PC-3 (cell line): ENCODE results near the gene RND3. TPM values are rescaled to one million over a fixed set of nuclear protein-coding genes. Genes with fewer than 3 reads are reported as not detected.

Source experiments
- ATAC-seq: fragments of 200-7000 bp; cut with Tn5 transposase; 2 replicates; pipeline ENCODE4 v1.9.1; 2020; ENCODE audit warnings: mild to moderate bottlenecking, moderate library complexity
- BruUV-seq: library from RNA; stranded (reverse); fragments of 400-500 nt; replicated peaks from 2 replicates; lab custom pipeline; 2021; lab: Mats Ljungman, UMichigan
- CTCF ChIA-PET: fragments of 300-600 bp; sonication (Branson Sonifier 250); formaldehyde crosslinking; loops from one replicate; lab custom pipeline; 2022; ENCODE audit warnings: antibody characterized with exemption; lab: Charles Lee
- POLR2A ChIA-PET: fragments of 300-600 bp; sonication (Branson Sonifier 250); formaldehyde crosslinking; loops from one replicate; lab custom pipeline; 2022; ENCODE audit warnings: antibody characterized with exemption; ENCODE audit not compliant: unreplicated experiment; lab: Charles Lee
- DNase-seq: peaks from one replicate; pipeline ENCODE4 v3.0.0-alpha.2; 2015
- H2AFZ ChIP-seq: fragments of 300-600 bp; sonication (generic); 2 replicates; pipeline ENCODE4 v1.6.0; 2016; ENCODE audit warnings: antibody characterized with exemption, low read length
- H3F3A ChIP-seq: fragments of 300-600 bp; sonication (generic); one replicate; pipeline ENCODE4 v1.6.0; 2017; ENCODE audit warnings: antibody characterized with exemption, low read length, control low read depth, mild to moderate bottlenecking; ENCODE audit not compliant: unreplicated experiment
- H3K27ac ChIP-seq: fragments of 300-600 bp; sonication (generic); 2 replicates; pipeline ENCODE4 v1.5.1; 2016; ENCODE audit warnings: mild to moderate bottlenecking, low read length
- H3K27me3 ChIP-seq: fragments of 300-600 bp; sonication (generic); 2 replicates; pipeline ENCODE4 v1.6.1; 2016; ENCODE audit warnings: low read length, mixed read lengths
- H3K36me3 ChIP-seq: fragments of 300-600 bp; sonication (generic); 2 replicates; pipeline ENCODE4 v1.6.1; 2016; ENCODE audit warnings: low read depth, mixed run types, low read length, mixed read lengths
- H3K4me1 ChIP-seq: fragments of 300-600 bp; sonication (generic); 2 replicates; pipeline ENCODE4 v1.5.1; 2016; ENCODE audit warnings: low read length; ENCODE audit not compliant: insufficient read depth
- H3K4me2 ChIP-seq: fragments of 300-600 bp; sonication (generic); 2 replicates; pipeline ENCODE4 v1.6.0; 2016; ENCODE audit warnings: low read length
- H3K4me3 ChIP-seq: fragments of 300-600 bp; sonication (generic); 2 replicates; pipeline ENCODE4 v1.5.1; 2016; ENCODE audit warnings: mild to moderate bottlenecking, low read length, mixed read lengths
- H3K79me2 ChIP-seq: fragments of 300-600 bp; sonication (generic); 2 replicates; pipeline ENCODE4 v1.6.1; 2017; ENCODE audit warnings: low read length, mixed read lengths
- H3K9ac ChIP-seq: fragments of 300-600 bp; sonication (generic); 2 replicates; pipeline ENCODE4 v1.6.0; 2016; ENCODE audit warnings: mild to moderate bottlenecking, low read length
- H3K9me2 ChIP-seq: fragments of 300-600 bp; sonication (generic); replicated peaks from 2 replicates; pipeline ENCODE4 v1.6.1; 2016; ENCODE audit warnings: mixed run types, low read length, mixed read lengths
- H3K9me3 ChIP-seq: fragments of 300-600 bp; sonication (generic); 2 replicates; pipeline ENCODE4 v1.6.1; 2016; ENCODE audit warnings: low read length, mixed read lengths
- H4K20me1 ChIP-seq: fragments of 300-600 bp; sonication (generic); 2 replicates; pipeline ENCODE4 v1.6.1; 2016; ENCODE audit warnings: low read length, mixed read lengths
- EZH2 ChIP-seq: fragments of 300-600 bp; sonication (generic); IDR thresholded peaks from one replicate; pipeline ENCODE4 v1.6.1; 2017; ENCODE audit warnings: antibody characterized with exemption, mild to moderate bottlenecking, low read length; ENCODE audit not compliant: unreplicated experiment
- EZH2phosphoT487 ChIP-seq: fragments of 300-600 bp; sonication (generic); IDR thresholded peaks from 2 replicates; pipeline ENCODE4 v1.6.1; 2018; ENCODE audit warnings: mild to moderate bottlenecking, antibody characterized with exemption, low read length, borderline replicate concordance
- intact Hi-C: fragments of 100-400 bp; cut with micrococcal nuclease; formaldehyde crosslinking; loops from 2 replicates; pipeline ENCODE4 v1.9.0; 2023
- total RNA-seq: library from RNA; depleted of rRNA; stranded (reverse); fragments of >200 nt; gene quantifications from 2 replicates; pipeline ENCODE4 v1.2.3, GENCODE V29; 2014
- TF ChIP-seq, protein P1 (sequence below): fragments of 300-600 bp; sonication (generic); conservative IDR thresholded peaks from 2 replicates; pipeline ENCODE4 v1.5.1; 2017; ENCODE audit warnings: antibody characterized with exemption, low read depth, mild to moderate bottlenecking, low read length

The RND3 gene
- total RNA-seq, 1 experiment from 2014 or later, result 201 TPM

DNA sequence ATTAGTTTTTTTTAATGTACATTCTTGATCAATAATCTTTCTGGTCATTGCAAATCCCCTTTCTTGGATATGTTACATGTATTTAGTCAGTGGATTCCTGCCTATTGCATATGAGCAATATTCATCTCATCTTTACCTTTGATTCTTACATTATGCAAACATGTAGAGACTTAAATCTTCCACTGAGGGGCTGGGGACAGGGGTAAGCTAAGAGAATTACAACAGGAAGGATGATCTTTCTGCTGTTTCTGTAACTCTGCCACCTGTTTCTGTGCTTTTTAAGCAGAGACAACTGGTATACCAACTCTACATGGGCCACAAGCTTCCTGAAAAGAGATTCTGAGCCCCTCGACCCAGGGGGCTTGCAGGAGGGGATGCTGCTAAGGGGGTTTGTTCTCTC is 68.6 kb downstream of the RND3 start:
- no TSS peak for BruUV-seq
- Histone ChIP-seq H4K20me1 (no peaks in the 10 kb centered on the region), H3K9me3 (no peaks in the 10 kb centered on the region), H3K4me3 (no peak overlapping the region), H3F3A (no peaks in the 10 kb centered on the region), H3K9me2 (no peaks in the 10 kb centered on the region), H3K36me3 (no peaks in the 10 kb centered on the region), H3K4me2 (no peak overlapping the region), H3K9ac (no peak overlapping the region), H2AFZ (no peak overlapping the region), H3K27ac (no peak overlapping the region), H3K27me3 (no peaks in the 10 kb centered on the region), H3K79me2 (no peaks in the 10 kb centered on the region), H3K4me1 (peaks cover 8% of the 10 kb centered on the region; the same call in 1 of the 2 replicates)
- intact Hi-C loops, result no loop called here
- ATAC-seq, result no peak
- no peak for DNase-seq
- TF ChIP-seq EZH2, result no peak
- TF ChIP-seq, protein P1, sequence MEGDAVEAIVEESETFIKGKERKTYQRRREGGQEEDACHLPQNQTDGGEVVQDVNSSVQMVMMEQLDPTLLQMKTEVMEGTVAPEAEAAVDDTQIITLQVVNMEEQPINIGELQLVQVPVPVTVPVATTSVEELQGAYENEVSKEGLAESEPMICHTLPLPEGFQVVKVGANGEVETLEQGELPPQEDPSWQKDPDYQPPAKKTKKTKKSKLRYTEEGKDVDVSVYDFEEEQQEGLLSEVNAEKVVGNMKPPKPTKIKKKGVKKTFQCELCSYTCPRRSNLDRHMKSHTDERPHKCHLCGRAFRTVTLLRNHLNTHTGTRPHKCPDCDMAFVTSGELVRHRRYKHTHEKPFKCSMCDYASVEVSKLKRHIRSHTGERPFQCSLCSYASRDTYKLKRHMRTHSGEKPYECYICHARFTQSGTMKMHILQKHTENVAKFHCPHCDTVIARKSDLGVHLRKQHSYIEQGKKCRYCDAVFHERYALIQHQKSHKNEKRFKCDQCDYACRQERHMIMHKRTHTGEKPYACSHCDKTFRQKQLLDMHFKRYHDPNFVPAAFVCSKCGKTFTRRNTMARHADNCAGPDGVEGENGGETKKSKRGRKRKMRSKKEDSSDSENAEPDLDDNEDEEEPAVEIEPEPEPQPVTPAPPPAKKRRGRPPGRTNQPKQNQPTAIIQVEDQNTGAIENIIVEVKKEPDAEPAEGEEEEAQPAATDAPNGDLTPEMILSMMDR, result no peak
- no peak for TF ChIP-seq EZH2phosphoT487
- ChIA-PET CTCF (no interaction called here), POLR2A (no interaction called here)
